ENCODE measurements around the gene AGXT.

AGXT gene

GRCh38 chr2:240889601-240890560, 21.3 kb downstream of the AGXT start:
- no peak for TF ChIP-seq CTCF (IDR thresholded peaks at IDR 0.05; ENCODE audit: low read depth, low read length)
- no peak for DNase-seq (ENCODE audit: extremely low read depth, low read depth)

DNA sequence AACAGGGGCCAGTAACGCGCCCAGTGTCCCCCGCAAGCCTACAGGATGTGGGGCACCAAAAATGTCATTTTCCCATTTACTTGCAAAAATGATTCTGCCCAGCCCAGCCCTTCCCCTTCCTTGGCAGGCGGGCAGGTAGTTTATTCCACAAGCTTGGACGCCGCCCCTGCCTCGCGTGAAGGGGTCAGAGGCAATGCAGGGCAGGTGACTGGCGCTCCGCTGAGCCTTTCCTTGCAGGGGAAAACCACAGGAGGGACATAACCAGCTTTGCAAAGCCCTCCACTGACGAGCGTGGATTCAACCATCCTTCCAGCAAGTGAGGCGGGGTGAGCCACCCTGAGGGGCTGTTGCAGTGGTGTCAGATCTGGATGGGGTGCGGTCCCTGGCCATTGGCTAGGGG, 22.1 kb downstream of the AGXT start:
- TF ChIP-seq CTCF (IDR thresholded peaks at IDR 0.05; ENCODE audit: low read depth, low read length) = no peak
- no peak for DNase-seq (ENCODE audit: extremely low read depth, low read depth)

- TF ChIP-seq CTCF (IDR thresholded peaks at IDR 0.05; ENCODE audit: low read depth, low read length) = no peak
- DNase-seq (ENCODE audit: extremely low read depth, low read depth) = no peak
These were observed 23.1 kb downstream of the AGXT start for GRCh38 chr2:240891492-240892340.

- DNase-seq (ENCODE audit: extremely low read depth, low read depth) = no peak
- no peak for TF ChIP-seq CTCF (IDR thresholded peaks at IDR 0.05; ENCODE audit: low read depth, low read length)
These were observed 23.7 kb downstream of the AGXT start for GRCh38 chr2:240892356-240892755.

- no peak for TF ChIP-seq CTCF (IDR thresholded peaks at IDR 0.05; ENCODE audit: low read depth, low read length)
- DNase-seq (ENCODE audit: extremely low read depth, low read depth) = no peak
These were observed 24.3 kb downstream of the AGXT start for GRCh38 chr2:240892925-240893324.

GRCh38 chr2:240893363-240893844, 24.8 kb downstream of the AGXT start:
- no peak for DNase-seq (ENCODE audit: extremely low read depth, low read depth)
- no peak for TF ChIP-seq CTCF (IDR thresholded peaks at IDR 0.05; ENCODE audit: low read depth, low read length)
